Measurements from ENCODE around the gene AHRR.
A peak's percentile ranks its signal among the peaks of the same experiment; 100 is the strongest.
"Not testable (repeated sequence)": the region's sequence is repeated elsewhere in the genome, so short reads cannot be mapped to it uniquely, and the experiment has no call there.

The AHRR gene

DNA sequence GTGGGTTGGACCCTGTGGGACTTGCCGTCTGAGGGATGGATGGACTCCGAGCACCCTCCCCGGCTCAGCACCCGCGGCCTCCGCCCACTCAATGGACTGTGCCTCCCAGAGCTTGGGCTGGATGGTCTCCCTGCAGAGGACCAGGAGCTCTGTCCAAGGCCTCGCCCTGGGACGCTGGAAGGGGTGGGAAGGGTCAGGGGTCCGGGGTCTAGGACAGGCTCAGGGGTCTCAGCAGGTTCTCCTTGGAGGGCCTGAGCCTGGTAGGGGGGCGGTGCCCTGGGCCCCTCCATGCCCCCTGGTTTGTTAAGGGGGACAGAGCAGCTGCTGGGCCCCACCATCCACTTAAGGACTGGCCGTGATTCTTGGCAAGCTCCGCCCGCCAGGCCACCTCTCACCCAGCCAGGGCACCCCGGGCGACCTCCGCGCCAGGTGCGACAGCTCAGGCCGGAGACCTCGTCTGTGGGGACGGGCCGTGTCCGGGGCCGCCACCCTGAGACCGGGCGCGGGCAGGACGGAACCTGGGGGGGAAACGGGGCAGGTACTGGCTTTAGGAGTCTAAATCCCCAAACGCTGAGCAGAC, 150.7 kb downstream of the AHRR start:
- DNase-seq (ENCODE audit: insufficient read length, low spot score) (no peak), FAIRE-seq (no peak)
- no peak for TF ChIP-seq POLR2A (IDR thresholded peaks at IDR 0.05; ENCODE audit: low read depth, low read length)

DNA sequence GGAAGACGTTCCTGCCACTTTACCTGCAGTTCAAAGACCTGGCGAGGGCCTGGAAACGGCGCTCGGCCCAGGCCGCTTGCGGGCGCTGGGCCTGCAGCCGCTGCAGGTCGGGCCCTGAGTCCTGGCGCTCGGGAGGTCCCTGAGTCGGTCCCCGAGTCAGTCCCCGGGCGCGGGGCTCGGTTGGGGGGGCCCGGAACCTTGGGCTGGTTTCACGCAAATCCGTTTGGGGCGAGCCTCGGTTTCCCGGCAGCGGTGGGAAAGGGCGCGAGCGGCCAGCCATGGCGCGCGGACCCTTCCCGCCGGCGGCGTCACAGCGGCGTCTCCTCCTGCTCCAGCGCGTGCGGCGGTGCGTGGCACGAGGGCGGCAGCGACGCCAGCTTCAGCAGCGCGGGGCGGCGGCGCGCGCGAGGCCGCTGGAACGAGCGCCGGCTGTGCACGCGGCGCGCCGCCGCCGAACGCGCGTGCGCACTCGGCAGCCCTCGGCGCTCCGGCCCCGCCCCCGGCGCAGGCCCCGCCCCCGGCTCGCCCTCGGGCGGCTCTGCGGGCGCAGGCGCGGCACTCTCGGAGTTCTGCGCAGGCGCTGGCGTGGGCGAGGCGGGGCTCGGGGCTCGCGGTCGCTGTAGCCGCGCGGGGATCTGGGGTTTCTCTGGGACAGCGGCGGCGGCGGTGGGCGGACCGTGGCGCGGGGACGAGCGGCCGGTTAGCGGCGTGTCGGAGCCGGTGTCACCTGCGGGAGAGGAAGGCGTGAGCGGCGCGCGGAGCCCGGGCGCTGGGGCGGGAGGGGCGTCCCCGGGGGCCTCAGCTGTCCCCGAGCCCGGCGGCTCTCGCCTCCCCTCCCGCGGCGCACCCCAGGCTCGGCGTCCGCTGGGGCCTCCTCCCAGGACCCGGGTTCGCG, 151.4 kb downstream of the AHRR start:
- peak; percentile 99 for DNase-seq (ENCODE audit: insufficient read length, low spot score)
- FAIRE-seq: no peak
- peak; percentile 83 for TF ChIP-seq POLR2A (IDR thresholded peaks at IDR 0.05; ENCODE audit: low read depth, low read length)

- no peak for TF ChIP-seq POLR2A (IDR thresholded peaks at IDR 0.05; ENCODE audit: low read depth, low read length)
- FAIRE-seq: no peak
- DNase-seq (ENCODE audit: insufficient read length, low spot score): no peak
Observed at GRCh38 chr5:473551-474192, 152.2 kb downstream of the AHRR start.

- DNase-seq (ENCODE audit: insufficient read length, low spot score); FAIRE-seq: not testable (repeated sequence)
Observed at GRCh38 chr5:474232-474839, 152.8 kb downstream of the AHRR start.

- no peak for DNase-seq (ENCODE audit: insufficient read length, low spot score)
- TF ChIP-seq POLR2A (IDR thresholded peaks at IDR 0.05; ENCODE audit: low read depth, low read length): no peak
- FAIRE-seq: no peak
Observed at GRCh38 chr5:474840-475661, 153.5 kb downstream of the AHRR start.

GRCh38 chr5:475704-476101, 154.2 kb downstream of the AHRR start:
- no peak for TF ChIP-seq POLR2A (IDR thresholded peaks at IDR 0.05; ENCODE audit: low read depth, low read length)
- no peak for FAIRE-seq
- DNase-seq (ENCODE audit: insufficient read length, low spot score): no peak

DNA sequence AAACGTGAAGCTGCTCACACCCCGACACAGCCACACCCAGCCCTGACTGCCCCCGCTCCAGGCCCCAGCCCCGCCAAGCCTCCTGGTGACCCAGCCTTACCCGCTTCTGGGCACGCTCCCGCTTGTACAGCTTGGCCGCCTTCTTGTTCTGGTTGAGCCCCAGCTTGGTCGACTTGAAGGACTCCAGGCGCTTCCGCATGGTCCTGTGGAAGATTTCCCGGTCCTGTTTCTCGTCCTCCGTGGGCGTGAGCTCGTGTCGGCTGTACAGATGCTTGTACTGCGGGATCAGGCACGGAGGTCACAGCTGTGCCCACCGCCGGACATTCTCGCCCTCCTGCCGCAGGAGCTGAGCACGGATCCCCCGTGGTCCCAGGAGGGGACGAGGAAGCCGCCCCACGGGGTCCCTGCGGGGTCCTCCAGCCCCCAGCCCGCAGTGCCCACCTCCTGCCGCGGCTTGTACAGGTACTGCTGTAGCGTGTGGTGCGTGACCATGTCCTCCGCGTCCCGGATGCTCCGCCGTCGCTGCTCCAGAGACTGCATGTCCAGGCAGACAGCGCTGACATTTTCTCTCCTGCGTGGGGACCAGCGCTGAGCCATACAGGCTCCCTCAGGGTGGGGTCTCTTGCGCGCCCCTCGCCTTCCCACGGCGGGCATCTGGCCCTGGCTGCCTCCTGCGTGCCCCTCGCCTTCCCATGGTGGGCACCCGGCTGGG, 154.7 kb downstream of the AHRR start:
- no peak for FAIRE-seq
- no peak for TF ChIP-seq POLR2A (IDR thresholded peaks at IDR 0.05; ENCODE audit: low read depth, low read length)
- DNase-seq (ENCODE audit: insufficient read length, low spot score): no peak

- DNase-seq (ENCODE audit: insufficient read length, low spot score) (no peak), FAIRE-seq (no peak)
- no peak for TF ChIP-seq POLR2A (IDR thresholded peaks at IDR 0.05; ENCODE audit: low read depth, low read length)
Observed at GRCh38 chr5:476814-477175, 155.3 kb downstream of the AHRR start.

- no peak for TF ChIP-seq POLR2A (IDR thresholded peaks at IDR 0.05; ENCODE audit: low read depth, low read length)
- no peak for FAIRE-seq
Observed at GRCh38 chr5:477247-477646, 155.7 kb downstream of the AHRR start.

DNA sequence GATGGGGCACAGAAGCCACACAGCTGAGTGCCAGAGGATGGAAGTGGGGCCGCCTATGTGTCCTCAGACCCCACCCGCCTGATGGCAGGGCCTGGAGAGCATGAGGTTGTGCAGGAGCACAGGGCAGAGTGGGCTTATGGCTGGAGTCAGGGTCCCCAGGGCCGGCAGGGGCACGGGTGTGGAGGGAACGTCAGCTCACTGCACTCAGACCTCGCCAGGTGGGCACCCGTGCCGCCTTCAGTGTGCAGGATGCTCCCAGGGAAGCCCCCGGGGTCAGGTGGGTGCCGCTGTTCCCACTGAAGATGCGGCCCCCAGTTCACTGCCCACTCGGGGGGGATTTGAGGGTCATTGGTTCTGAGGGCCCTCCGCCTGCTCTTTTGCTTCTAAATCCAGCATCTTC, 156.4 kb downstream of the AHRR start:
- TF ChIP-seq POLR2A (IDR thresholded peaks at IDR 0.05; ENCODE audit: low read depth, low read length): no peak
- DNase-seq (ENCODE audit: insufficient read length, low spot score) (no peak), FAIRE-seq (no peak)

More at GRCh38 chr5:477247-477646, 155.7 kb downstream of the AHRR start:
- DNase-seq (ENCODE audit: insufficient read length, low spot score): no peak

GRCh38 chr5:478369-478981, 157.0 kb downstream of the AHRR start:
- FAIRE-seq (no peak), DNase-seq (ENCODE audit: insufficient read length, low spot score) (no peak)
- TF ChIP-seq POLR2A (IDR thresholded peaks at IDR 0.05; ENCODE audit: low read depth, low read length): no peak

- TF ChIP-seq POLR2A (IDR thresholded peaks at IDR 0.05; ENCODE audit: low read depth, low read length): no peak
- DNase-seq (ENCODE audit: insufficient read length, low spot score): no peak
Observed at GRCh38 chr5:478982-479535, 157.5 kb downstream of the AHRR start.

More at GRCh38 chr5:478982-479535, 157.5 kb downstream of the AHRR start:
- FAIRE-seq: no peak
